Smooth muscle cell (in vitro differentiated cells): ENCODE results near the gene SMARCA1. TPM values are rescaled to one million over a fixed set of nuclear protein-coding genes. Genes with fewer than 3 reads are reported as not detected.

ENCODE experiments used
- DNase-seq: peaks from one replicate; lab custom pipeline; 2025; ENCODE audit not compliant: unreplicated experiment; lab: John Stamatoyannopoulos, UW
- H2AFZ ChIP-seq: fragments of 200-600 bp; sonication (generic); 2 replicates; pipeline ENCODE4 v1.6.0; 2016; ENCODE audit warnings: antibody characterized with exemption, low read depth, mild to moderate bottlenecking
- H3F3A ChIP-seq: fragments of 200-600 bp; sonication (generic); 2 replicates; pipeline ENCODE4 v1.6.0; 2017; ENCODE audit warnings: antibody characterized with exemption, low read depth
- H3K27ac ChIP-seq: fragments of 200-600 bp; sonication (generic); 2 replicates; pipeline ENCODE4 v1.5.1; 2016; ENCODE audit warnings: low read depth, mild to moderate bottlenecking
- H3K27me3 ChIP-seq: fragments of 200-600 bp; sonication (generic); 2 replicates; pipeline ENCODE4 v1.6.1; 2016; ENCODE audit warnings: low read depth, mild to moderate bottlenecking
- H3K36me3 ChIP-seq: fragments of 200-600 bp; sonication (generic); 2 replicates; pipeline ENCODE4 v1.5.1; 2016; ENCODE audit warnings: low read depth
- H3K4me1 ChIP-seq: fragments of 200-600 bp; sonication (generic); 2 replicates; pipeline ENCODE4 v1.5.1; 2016; ENCODE audit warnings: low read depth
- H3K4me2 ChIP-seq: fragments of 200-600 bp; sonication (generic); 2 replicates; pipeline ENCODE4 v1.6.0; 2016; ENCODE audit warnings: mild to moderate bottlenecking
- H3K4me3 ChIP-seq: fragments of 200-600 bp; sonication (generic); 2 replicates; pipeline ENCODE4 v1.5.1; 2016; ENCODE audit warnings: mild to moderate bottlenecking
- H3K79me2 ChIP-seq: fragments of 200-600 bp; sonication (generic); 2 replicates; pipeline ENCODE4 v1.6.0; 2016; ENCODE audit warnings: low read depth, mild to moderate bottlenecking
- H3K9ac ChIP-seq: fragments of 200-600 bp; sonication (generic); 2 replicates; pipeline ENCODE4 v1.6.0; 2016; ENCODE audit warnings: low read depth
- H3K9me3 ChIP-seq: fragments of 200-600 bp; sonication (generic); replicated peaks from 2 replicates; pipeline ENCODE4 v1.5.1; 2016; ENCODE audit warnings: low read depth
- H4K20me1 ChIP-seq: fragments of 200-600 bp; sonication (generic); 2 replicates; pipeline ENCODE4 v1.6.0; 2016; ENCODE audit warnings: low read depth
- WGBS: methylation state at CpG from one replicate; pipeline ENCODE4 v1.1.7; 2016; ENCODE audit warnings: low lambda C conversion rate; 5-methylcytosine and 5-hydroxymethylcytosine counted together
- polyA plus RNA-seq: library from polyadenylated mRNA; unstranded; fragments of >200 nt; fragmentation: Nextera tagmentation; extraction: Ambion mirVana; gene quantifications from 2 replicates; pipeline ENCODE4 v1.2.1, GENCODE V29; 2016
- total RNA-seq: library from RNA; depleted of rRNA; stranded (reverse); fragments of >200 nt; gene quantifications from 2 replicates; pipeline ENCODE4 v1.2.3, GENCODE V29; 2014
- TF ChIP-seq, protein P1 (sequence below): fragments of 200-600 bp; sonication (generic); IDR thresholded peaks from 2 replicates; pipeline ENCODE4 v1.5.1; 2017; ENCODE audit warnings: borderline replicate concordance, mild to moderate bottlenecking, antibody characterized with exemption; ENCODE audit not compliant: insufficient read depth, poor library complexity, severe bottlenecking

SMARCA1 gene
- total and polyA plus RNA-seq, 2 experiments from 2014 or later: 60.9 to 91.5 TPM

DNA sequence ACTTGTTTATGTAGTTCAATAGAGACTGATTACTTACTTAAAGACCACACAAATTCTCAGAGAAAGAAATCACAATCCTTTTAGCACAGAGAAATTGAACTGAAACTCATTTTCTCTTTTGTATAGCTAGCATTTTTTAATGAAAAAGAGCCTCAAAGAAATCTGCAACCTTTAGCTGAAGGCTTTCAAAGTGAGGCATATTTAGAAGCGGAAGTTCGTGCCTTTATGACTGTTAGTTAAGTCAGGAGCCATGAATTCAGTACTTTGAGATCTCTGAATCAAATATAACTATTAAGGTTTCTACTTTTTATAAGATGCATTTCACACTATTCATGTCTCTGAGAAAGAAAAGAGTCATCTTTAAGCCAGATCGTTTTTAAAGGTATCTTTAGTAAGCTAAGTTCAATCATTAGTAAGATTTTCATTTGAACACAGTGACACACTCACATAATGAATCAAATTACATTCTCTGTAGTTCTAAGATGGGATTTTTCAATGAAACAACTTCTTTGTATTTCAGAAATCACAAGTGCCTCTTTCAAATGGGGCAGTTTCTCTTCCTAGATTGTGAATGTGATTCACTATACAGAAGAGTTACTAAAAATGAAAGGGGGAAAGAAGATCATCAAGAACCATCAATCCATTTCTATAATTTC is 61.4 kb downstream of the SMARCA1 start:
- Histone ChIP-seq H3F3A (no peaks in the 10 kb centered on the region), H3K27me3 (no peaks in the 10 kb centered on the region), H3K4me1 (no peaks in the 10 kb centered on the region), H3K79me2 (no peaks in the 10 kb centered on the region), H3K27ac (no peak overlapping the region), H3K4me2 (no peak overlapping the region), H3K9me3 (no peaks in the 10 kb centered on the region), H2AFZ (no peak overlapping the region), H3K4me3 (no peak overlapping the region), H3K36me3 (peaks cover 15% of the 10 kb centered on the region), H3K9ac (no peak overlapping the region), H4K20me1 (no peaks in the 10 kb centered on the region)
- 71% methylated on average over 3 of the region's 3 CpGs for WGBS
- TF ChIP-seq, protein P1, sequence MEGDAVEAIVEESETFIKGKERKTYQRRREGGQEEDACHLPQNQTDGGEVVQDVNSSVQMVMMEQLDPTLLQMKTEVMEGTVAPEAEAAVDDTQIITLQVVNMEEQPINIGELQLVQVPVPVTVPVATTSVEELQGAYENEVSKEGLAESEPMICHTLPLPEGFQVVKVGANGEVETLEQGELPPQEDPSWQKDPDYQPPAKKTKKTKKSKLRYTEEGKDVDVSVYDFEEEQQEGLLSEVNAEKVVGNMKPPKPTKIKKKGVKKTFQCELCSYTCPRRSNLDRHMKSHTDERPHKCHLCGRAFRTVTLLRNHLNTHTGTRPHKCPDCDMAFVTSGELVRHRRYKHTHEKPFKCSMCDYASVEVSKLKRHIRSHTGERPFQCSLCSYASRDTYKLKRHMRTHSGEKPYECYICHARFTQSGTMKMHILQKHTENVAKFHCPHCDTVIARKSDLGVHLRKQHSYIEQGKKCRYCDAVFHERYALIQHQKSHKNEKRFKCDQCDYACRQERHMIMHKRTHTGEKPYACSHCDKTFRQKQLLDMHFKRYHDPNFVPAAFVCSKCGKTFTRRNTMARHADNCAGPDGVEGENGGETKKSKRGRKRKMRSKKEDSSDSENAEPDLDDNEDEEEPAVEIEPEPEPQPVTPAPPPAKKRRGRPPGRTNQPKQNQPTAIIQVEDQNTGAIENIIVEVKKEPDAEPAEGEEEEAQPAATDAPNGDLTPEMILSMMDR: no peak
- DNase-seq: no peak

GRCh38 chrX:129452523-129452922 is 70.8 kb downstream of the SMARCA1 start:
- Histone ChIP-seq H4K20me1 (peaks cover 4% of the 10 kb centered on the region), H3K4me3 (no peak overlapping the region), H3K9ac (no peak overlapping the region), H3K27me3 (no peaks in the 10 kb centered on the region), H3K4me1 (no peaks in the 10 kb centered on the region), H3K9me3 (no peaks in the 10 kb centered on the region), H2AFZ (no peak overlapping the region), H3K27ac (no peak overlapping the region), H3K79me2 (no peaks in the 10 kb centered on the region), H3K36me3 (peaks cover 2% of the 10 kb centered on the region), H3K4me2 (no peak overlapping the region), H3F3A (no peaks in the 10 kb centered on the region)
- DNase-seq: no peak
- TF ChIP-seq, protein P1: no peak
- 84% methylated on average over 6 of the region's 6 CpGs for WGBS

DNA sequence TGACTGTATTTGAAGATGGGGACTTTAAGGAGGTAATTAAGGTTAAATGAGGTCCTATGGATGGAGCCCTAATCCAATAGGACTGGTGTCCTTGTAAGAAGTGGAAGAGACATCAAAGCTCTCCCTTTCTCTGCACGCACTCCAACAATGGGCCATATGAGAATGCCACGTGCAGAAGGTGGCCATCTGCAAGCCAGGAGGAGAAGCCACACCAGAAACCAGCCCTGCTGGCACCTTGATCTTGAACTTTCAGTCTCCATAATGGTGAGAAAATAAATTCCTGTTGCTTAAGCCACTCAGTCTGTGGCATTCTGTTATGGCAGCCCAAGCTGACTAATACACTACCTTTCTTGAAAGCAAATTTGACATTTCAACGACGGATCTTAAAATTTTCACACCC is 73.2 kb downstream of the SMARCA1 start:
- no peak overlapping the region for H3K4me2 ChIP-seq
- H3K79me2 ChIP-seq: no peaks in the 10 kb centered on the region
- H2AFZ ChIP-seq: no peak overlapping the region
- no peaks in the 10 kb centered on the region for H3K4me1 ChIP-seq
- H3K27ac ChIP-seq: no peak overlapping the region
- no peak overlapping the region for H3K9ac ChIP-seq
- WGBS: 72% methylated on average over 4 of the region's 4 CpGs
- H3K4me3 ChIP-seq: no peak overlapping the region
- H3F3A ChIP-seq: no peaks in the 10 kb centered on the region
- TF ChIP-seq, protein P1: no peak
- H3K27me3 ChIP-seq: no peaks in the 10 kb centered on the region
- H3K36me3 ChIP-seq: peaks cover 10% of the 10 kb centered on the region
- H4K20me1 ChIP-seq: peaks cover 4% of the 10 kb centered on the region
- DNase-seq: no peak
- no peaks in the 10 kb centered on the region for H3K9me3 ChIP-seq

- no peak overlapping the region for H3K27ac ChIP-seq
- H3K27me3 ChIP-seq: no peaks in the 10 kb centered on the region
- H3K9ac ChIP-seq: no peak overlapping the region
- WGBS: 88% methylated on average over 2 of the region's 2 CpGs
- DNase-seq: no peak
- H3K9me3 ChIP-seq: no peaks in the 10 kb centered on the region
- H3K79me2 ChIP-seq: no peaks in the 10 kb centered on the region
- H4K20me1 ChIP-seq: peaks cover 4% of the 10 kb centered on the region
- no peaks in the 10 kb centered on the region for H3F3A ChIP-seq
- H3K4me3 ChIP-seq: no peak overlapping the region
- TF ChIP-seq, protein P1: no peak
- no peaks in the 10 kb centered on the region for H3K4me1 ChIP-seq
- H2AFZ ChIP-seq: no peak overlapping the region
- H3K36me3 ChIP-seq: peaks cover 10% of the 10 kb centered on the region
- no peak overlapping the region for H3K4me2 ChIP-seq
Measured at GRCh38 chrX:129449148-129449547, 74.1 kb downstream of the SMARCA1 start.
